Measurements from ENCODE around the gene PRRT1B.

- TF ChIP-seq POLR2A (IDR thresholded peaks at IDR 0.05) (no peak), CTCF (IDR thresholded peaks at IDR 0.05) (no peak)
Measured at GRCh38 chr9:131585375-131585774, 40.1 kb downstream of the PRRT1B start.
